ENCODE results near the gene SIX2.

DNA sequence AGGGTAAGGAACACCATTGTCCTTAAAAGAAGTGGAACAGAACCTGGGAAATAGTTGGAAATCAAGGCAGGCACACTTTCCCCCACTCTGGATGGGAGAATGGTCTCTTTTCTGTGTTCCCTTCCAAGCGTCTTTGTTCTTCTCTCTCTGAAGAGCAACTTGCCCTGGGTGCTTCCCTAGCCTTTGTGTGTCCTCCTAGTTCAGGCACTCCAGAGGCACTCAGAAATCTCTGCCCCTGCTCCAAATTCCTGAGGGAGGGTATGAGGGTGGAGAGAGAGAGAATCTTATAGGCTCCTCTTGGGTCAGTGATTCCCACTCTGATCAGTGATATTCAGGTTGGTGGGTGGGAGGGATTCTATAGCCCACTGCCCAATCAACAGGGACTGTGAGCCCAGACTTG is 8.8 kb upstream of the SIX2 start:
- TF ChIP-seq, protein P1, sequence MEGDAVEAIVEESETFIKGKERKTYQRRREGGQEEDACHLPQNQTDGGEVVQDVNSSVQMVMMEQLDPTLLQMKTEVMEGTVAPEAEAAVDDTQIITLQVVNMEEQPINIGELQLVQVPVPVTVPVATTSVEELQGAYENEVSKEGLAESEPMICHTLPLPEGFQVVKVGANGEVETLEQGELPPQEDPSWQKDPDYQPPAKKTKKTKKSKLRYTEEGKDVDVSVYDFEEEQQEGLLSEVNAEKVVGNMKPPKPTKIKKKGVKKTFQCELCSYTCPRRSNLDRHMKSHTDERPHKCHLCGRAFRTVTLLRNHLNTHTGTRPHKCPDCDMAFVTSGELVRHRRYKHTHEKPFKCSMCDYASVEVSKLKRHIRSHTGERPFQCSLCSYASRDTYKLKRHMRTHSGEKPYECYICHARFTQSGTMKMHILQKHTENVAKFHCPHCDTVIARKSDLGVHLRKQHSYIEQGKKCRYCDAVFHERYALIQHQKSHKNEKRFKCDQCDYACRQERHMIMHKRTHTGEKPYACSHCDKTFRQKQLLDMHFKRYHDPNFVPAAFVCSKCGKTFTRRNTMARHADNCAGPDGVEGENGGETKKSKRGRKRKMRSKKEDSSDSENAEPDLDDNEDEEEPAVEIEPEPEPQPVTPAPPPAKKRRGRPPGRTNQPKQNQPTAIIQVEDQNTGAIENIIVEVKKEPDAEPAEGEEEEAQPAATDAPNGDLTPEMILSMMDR (IDR thresholded peaks at IDR 0.05) = no peak
- TF ChIP-seq ZFX (IDR thresholded peaks at IDR 0.05; ENCODE audit: borderline replicate concordance) = no peak

Measured in 22Rv1 (cell line).